Neural crest cell (in vitro differentiated cells): ENCODE measurements around the gene PPP1R7. TPM values are rescaled to one million over a fixed set of nuclear protein-coding genes. Genes with fewer than 3 reads are reported as not detected.
A peak's percentile ranks its signal among the peaks of the same experiment; 100 is the strongest.

ENCODE experiments used
- DNase-seq: peaks from one replicate; pipeline ENCODE4 v3.0.0; 2021; ENCODE audit warnings: low read depth, mixed read lengths, low spot score
- H3K27ac Mint-ChIP-seq: one replicate; pipeline ENCODE4 v1.8.0; 2021; ENCODE audit warnings: mild to moderate bottlenecking, mixed read lengths; ENCODE audit not compliant: unreplicated experiment
- H3K27me3 Mint-ChIP-seq: 2 replicates; pipeline ENCODE4 v1.8.0; 2021; ENCODE audit warnings: low read depth, mild to moderate bottlenecking, mixed read lengths
- H3K36me3 Mint-ChIP-seq: 2 replicates; pipeline ENCODE4 v1.8.0; 2021; ENCODE audit warnings: low read depth, mild to moderate bottlenecking, mixed read lengths
- H3K4me1 Mint-ChIP-seq: 2 replicates; pipeline ENCODE4 v1.8.0; 2021; ENCODE audit warnings: mixed read lengths
- H3K4me3 Mint-ChIP-seq: one replicate; pipeline ENCODE4 v1.8.0; 2021; ENCODE audit warnings: mild to moderate bottlenecking, mixed read lengths
- H3K9me3 Mint-ChIP-seq: 2 replicates; pipeline ENCODE4 v1.8.0; 2021; ENCODE audit warnings: mixed read lengths
- total RNA-seq: library from RNA; stranded (reverse); gene quantifications from 2 replicates; pipeline ENCODE4 v1.2.1, GENCODE V29; 2021
- TF ChIP-seq, protein P1 (sequence below): fragments of 200-600 bp; sonication (generic); conservative IDR thresholded peaks from 2 replicates; pipeline ENCODE4 v1.5.0; 2021; ENCODE audit warnings: antibody characterized with exemption, mild to moderate bottlenecking

The PPP1R7 gene
- total RNA-seq, 1 donor from 2014 or later = 53.2 TPM

DNA sequence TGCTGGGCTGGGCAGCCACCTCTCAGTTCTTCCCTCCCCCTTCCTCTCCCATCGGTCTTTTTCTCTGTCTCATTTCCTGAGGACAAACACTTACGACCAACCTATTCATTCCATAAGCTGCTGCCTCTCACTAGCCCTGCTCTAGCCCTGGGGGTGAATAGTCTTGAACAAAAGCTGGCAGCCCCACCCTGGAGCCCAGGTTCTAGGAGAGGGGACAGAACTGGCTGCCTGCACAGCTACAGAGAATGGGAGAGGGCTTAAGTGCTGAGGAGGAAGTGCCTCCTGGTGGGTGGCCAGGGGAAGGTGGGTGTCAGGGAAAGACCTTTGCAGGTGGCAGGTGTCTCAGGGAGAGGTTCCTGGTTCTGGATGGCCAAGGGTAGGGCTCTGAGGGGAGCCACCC is 61.0 kb downstream of the PPP1R7 start:
- H3K27ac Mint-ChIP-seq = peak overlapping the region; percentile 78
- H3K9me3 Mint-ChIP-seq = no peaks in the 10 kb centered on the region
- H3K27me3 Mint-ChIP-seq = peaks cover 5% of the 10 kb centered on the region
- no peaks in the 10 kb centered on the region for H3K4me1 Mint-ChIP-seq
- H3K36me3 Mint-ChIP-seq = no peaks in the 10 kb centered on the region
- TF ChIP-seq, protein P1, sequence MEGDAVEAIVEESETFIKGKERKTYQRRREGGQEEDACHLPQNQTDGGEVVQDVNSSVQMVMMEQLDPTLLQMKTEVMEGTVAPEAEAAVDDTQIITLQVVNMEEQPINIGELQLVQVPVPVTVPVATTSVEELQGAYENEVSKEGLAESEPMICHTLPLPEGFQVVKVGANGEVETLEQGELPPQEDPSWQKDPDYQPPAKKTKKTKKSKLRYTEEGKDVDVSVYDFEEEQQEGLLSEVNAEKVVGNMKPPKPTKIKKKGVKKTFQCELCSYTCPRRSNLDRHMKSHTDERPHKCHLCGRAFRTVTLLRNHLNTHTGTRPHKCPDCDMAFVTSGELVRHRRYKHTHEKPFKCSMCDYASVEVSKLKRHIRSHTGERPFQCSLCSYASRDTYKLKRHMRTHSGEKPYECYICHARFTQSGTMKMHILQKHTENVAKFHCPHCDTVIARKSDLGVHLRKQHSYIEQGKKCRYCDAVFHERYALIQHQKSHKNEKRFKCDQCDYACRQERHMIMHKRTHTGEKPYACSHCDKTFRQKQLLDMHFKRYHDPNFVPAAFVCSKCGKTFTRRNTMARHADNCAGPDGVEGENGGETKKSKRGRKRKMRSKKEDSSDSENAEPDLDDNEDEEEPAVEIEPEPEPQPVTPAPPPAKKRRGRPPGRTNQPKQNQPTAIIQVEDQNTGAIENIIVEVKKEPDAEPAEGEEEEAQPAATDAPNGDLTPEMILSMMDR = no peak
- DNase-seq = no peak
- H3K4me3 Mint-ChIP-seq = no peak overlapping the region

DNA sequence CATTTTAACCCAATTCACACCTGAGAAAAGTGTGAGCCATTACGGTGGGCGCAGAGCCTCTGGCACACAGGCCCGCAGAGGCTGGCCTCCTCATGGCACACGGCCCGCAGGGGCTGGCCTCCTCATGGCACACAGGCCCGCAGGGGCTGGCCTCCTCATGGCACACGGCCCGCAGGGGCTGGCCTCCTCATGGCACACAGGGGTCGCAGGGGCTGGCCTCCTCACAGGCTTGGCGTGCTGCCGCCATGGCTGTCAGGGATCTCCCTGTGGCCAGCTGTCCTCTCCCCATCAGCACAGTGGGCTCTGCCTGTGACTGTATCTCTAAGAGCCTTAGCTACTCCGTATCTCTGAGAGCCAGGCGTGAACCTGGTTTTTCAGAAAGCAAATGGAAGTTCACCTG is 62.8 kb downstream of the PPP1R7 start:
- no peaks in the 10 kb centered on the region for H3K36me3 Mint-ChIP-seq
- no peaks in the 10 kb centered on the region for H3K9me3 Mint-ChIP-seq
- TF ChIP-seq, protein P1 = no peak
- H3K4me1 Mint-ChIP-seq = no peaks in the 10 kb centered on the region
- peaks cover 7% of the 10 kb centered on the region for H3K27me3 Mint-ChIP-seq
- DNase-seq = no peak
- no peak overlapping the region for H3K27ac Mint-ChIP-seq
- H3K4me3 Mint-ChIP-seq = peak overlapping the region; percentile 51

DNA sequence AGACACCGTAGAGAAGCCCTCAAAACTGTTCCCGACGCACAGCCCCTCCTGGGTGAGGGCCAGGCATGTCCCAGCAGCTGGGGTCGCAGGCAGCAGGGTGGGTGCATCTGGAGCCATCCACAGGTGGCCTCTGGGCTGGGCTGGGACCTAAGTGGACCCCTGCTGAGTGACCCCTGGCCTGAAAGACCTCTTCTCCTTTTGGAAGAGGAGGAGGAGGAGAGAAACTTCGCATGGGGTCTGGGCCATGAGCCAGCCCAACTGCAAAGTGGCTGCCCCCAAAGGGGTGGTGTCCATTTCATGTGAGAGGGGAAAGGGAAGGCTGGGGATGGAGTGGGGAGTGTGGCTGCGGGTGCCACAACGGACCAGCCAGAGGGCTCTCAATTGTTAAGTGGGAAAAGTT is 63.3 kb downstream of the PPP1R7 start:
- Mint-ChIP-seq H3K4me3 (no peak overlapping the region), H3K27me3 (peaks cover 9% of the 10 kb centered on the region)
- TF ChIP-seq, protein P1 = no peak

DNA sequence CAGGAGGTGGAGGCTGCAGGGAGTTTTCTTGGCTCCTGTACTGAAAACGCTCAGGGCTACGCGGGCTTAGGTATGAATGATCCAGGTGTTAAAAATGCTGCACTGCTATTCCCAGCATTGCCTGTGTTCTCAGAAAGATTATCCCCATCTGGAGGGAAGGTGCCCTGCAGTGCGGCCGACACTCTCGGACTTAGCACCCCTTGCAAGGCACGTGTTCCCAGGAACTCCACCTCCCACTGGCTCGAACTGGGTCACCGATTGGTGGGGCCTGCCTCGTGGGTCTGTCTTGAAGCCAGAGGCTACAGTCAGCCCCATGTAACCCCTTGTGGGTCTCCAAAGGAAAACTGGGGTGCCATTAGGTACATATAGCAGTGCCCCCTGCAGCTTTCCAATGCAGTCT is 63.9 kb downstream of the PPP1R7 start:
- DNase-seq = no peak
- Mint-ChIP-seq H3K4me3 (peak overlapping the region; percentile 44), H3K4me1 (peaks cover 9% of the 10 kb centered on the region), H3K9me3 (no peaks in the 10 kb centered on the region), H3K36me3 (no peaks in the 10 kb centered on the region), H3K27ac (no peak overlapping the region), H3K27me3 (peaks cover 11% of the 10 kb centered on the region)
- TF ChIP-seq, protein P1 = no peak

More for the DNA sequence above, 63.3 kb downstream of the PPP1R7 start:
- DNase-seq = no peak
- no peaks in the 10 kb centered on the region for H3K36me3 Mint-ChIP-seq
- peaks cover 3% of the 10 kb centered on the region for H3K4me1 Mint-ChIP-seq
- no peak overlapping the region for H3K27ac Mint-ChIP-seq
- no peaks in the 10 kb centered on the region for H3K9me3 Mint-ChIP-seq

DNA sequence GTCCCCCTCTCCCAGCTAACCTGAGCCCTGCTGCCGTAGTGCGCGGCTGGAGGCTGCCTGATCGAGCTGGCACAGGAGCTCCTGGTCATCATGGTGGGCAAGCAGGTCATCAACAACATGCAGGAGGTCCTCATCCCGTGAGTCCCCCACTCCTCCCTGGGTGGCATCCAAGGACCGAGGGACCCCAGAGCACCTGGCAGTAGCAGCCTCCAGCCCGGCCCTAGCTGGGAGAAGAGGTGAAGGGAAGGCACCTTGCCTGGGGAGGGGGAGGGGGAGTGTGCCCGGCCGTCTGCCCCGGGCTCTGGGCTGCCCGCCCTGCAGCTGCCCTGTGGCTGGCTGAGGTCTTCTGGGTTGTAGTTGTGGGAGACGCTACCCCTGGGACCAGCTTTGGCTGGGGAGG is 64.5 kb downstream of the PPP1R7 start:
- Mint-ChIP-seq H3K36me3 (no peaks in the 10 kb centered on the region), H3K4me3 (peak overlapping the region; percentile 44), H3K9me3 (no peaks in the 10 kb centered on the region), H3K27me3 (peaks cover 11% of the 10 kb centered on the region), H3K27ac (no peak overlapping the region), H3K4me1 (peaks cover 12% of the 10 kb centered on the region)
- no peak for DNase-seq
- TF ChIP-seq, protein P1 = no peak

DNA sequence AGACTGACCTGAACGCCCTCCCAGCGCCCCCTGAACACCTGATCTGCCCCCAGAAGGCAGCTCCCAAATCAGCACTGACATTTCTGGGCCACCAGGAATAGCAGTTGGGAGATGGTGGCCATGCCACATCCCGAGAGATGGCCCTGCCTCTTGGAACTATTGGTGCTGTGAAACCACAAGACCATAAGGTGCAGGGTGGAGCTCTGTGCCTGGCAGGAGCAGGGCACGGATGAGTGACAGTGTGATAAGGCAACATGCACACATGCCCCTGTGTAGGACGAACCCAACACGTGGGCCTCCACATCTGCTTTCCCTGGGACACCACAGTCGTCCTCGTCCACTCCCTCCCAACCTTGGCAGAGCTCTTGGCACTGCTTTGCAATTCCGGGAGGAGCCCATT is 65.2 kb downstream of the PPP1R7 start:
- TF ChIP-seq, protein P1 = no peak
- no peaks in the 10 kb centered on the region for H3K36me3 Mint-ChIP-seq
- peaks cover 11% of the 10 kb centered on the region for H3K27me3 Mint-ChIP-seq
- H3K4me1 Mint-ChIP-seq = peaks cover 16% of the 10 kb centered on the region
- no peak overlapping the region for H3K4me3 Mint-ChIP-seq
- H3K27ac Mint-ChIP-seq = no peak overlapping the region
- no peak for DNase-seq
- no peaks in the 10 kb centered on the region for H3K9me3 Mint-ChIP-seq
